HG03469 (cell line): ENCODE measurements around the gene MFGE8.

Source experiments
- ATAC-seq: cut with Tn5 transposase; IDR thresholded peaks from one replicate; pipeline ENCODE4 v1.9.1; 2021; ENCODE audit warnings: mild to moderate bottlenecking, moderate library complexity, moderate number of reproducible peaks; ENCODE audit not compliant: unreplicated experiment

MFGE8 gene

DNA sequence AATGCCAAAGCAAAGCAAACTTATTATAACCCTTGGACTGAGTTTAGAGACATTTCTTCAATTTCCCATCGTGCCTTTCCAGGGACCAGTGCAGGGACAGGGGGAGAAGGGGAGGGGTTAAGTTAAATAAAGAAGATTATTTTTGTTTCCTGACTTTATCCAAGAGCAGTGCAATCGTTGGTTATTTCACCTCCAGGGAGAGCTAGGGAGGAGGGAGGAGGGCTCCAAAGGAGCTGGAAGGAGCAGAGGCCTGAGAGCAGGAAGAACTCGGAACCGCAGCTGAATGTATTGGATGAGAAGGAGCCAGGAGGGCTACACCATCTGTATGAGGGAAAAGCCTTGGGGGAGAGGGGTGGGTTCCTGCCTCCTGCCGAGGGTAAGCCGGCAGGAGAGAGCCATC lies 38.5 kb downstream of the MFGE8 start:
- ATAC-seq: no peak

GRCh38 chr15:88874275-88874674 lies 38.9 kb downstream of the MFGE8 start:
- no peak for ATAC-seq

DNA sequence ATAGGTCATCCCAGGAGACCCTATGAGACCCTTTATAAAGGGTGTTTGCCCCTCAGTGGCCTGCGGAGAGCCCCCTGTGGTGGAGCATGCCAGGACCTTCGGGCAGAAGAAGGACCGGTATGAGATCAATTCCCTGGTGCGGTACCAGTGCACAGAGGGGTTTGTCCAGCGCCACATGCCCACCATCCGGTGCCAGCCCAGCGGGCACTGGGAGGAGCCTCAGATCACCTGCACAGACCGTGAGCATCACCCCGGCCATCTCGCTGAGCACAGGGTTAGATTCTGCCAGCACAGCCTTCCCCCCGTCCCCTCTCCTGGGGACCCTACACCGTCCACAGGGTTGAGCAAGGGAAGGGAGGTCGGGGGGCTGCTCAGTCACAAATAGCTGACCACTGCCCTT lies 39.4 kb downstream of the MFGE8 start:
- no peak for ATAC-seq

DNA sequence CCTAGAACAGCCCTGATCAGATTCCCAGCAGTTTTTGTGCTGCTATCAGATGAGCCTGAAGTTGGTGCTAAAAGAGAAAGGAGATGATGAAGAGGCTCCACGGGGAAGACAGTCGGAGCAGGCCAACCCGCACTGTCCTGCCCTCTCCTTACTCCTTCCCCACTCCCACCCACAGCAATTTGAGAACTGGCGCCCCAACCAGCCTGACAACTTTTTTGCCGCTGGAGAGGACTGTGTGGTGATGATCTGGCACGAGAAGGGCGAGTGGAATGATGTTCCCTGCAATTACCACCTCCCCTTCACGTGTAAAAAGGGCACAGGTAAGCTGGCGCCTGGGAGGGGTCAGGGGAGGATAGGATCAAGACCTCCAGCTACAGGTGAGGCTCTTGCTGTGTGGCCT lies 40.5 kb downstream of the MFGE8 start:
- ATAC-seq: no peak

- ATAC-seq: no peak
Observed at GRCh38 chr15:88872106-88872505, 41.1 kb downstream of the MFGE8 start.

DNA sequence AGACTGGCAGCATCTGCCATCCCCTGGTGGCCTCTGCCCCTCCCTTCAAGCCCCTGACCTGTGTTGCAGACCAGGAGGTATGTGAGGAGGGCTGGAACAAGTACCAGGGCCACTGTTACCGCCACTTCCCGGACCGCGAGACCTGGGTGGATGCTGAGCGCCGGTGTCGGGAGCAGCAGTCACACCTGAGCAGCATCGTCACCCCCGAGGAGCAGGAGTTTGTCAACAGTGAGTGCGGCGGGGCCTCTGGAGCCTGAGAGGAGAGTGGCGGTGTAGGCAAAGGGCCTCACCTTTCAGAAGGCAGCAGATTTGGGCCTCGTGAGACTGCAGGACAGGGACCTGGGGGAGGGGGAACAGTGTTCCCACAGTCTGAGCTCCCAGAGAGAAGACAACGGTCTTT lies 41.9 kb downstream of the MFGE8 start:
- ATAC-seq: no peak

DNA sequence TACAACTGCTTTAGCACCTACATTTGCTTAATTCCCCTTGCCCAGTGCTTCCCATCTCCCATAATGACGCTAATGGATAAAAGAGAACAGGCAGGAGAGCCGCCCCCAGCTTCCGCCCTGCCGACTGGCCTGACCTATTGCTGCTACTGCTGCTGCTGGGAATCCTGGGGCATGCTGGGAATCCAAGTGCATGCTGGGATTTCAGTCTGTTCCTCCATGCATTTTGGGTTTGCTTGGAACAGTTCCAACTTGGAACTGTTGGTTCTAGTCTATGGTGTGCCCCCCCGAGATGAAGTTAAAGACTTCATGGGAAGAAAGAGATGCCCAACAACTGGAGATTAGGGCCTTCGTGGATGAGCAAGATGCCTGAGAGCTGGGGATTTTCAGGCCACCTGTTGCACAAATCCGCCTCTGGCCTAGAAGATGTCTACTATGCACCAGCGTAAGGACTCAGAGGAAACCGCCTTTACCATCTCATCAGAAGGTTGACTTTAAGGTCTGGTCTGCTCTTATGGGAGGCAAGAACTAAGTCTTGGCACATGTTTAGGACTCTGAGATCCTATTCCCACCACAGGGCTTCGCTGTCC lies 46.8 kb downstream of the MFGE8 start:
- no peak for ATAC-seq

DNA sequence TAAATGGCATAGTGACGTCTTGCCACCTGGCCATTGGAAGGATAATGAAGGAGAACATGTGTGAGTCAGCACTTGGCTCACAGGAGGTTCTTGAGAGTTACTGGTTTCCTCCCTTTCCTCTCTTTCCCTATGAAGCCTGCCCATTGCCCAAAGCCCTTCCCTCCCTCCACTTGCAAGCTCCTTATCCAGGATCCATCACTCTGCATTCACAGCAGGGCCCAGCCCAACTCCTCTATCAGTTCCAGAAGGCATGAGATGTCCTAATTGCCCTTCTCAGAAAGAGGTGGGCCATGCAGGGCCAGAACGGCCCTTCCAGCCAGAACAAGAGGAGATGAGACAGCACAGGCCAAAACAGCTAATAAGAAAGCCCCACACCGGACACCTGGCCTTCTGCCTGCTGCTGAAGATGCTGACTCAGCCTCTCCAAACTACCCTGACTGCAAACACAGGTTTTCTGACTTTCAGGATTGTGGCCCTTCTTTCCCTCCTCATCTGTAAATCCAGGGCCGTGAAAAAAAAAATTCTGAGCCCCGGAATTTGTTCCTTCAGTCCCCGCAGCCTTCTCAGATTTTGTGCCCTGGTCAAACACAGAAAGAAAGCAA lies 47.6 kb downstream of the MFGE8 start:
- no peak for ATAC-seq

DNA sequence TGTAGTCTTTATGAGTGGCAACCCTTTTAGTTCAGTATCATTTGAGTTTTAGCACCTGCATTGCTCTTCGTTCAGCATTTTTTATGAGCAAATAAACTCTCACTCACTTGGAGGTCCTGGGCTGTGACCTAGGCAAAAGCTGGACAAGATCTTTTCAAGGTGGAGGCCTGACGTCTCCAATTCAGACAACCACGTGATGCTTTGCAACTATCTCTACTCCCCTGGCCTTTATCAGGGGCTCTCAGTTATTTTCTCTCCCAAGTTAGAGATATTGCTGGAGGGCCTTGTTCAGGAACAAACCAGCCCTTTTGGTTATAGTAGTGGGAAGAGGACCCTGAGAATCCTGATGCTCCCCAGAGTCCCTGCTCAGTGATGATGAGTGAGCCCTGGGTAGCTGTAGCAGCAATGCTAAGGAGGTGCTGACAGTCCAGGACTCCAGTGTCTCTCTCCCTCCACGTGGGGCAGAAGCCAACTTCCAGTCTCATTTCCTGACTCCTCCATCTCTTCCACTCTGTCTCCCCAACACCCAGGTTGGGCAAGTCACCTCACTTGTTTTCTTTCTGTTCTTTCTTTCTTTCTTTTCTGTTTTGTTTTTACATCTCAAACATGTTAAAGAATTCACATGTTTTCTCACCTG lies 48.2 kb downstream of the MFGE8 start:
- no peak for ATAC-seq

GRCh38 chr15:88863412-88863811 lies 49.8 kb downstream of the MFGE8 start:
- no peak for ATAC-seq

DNA sequence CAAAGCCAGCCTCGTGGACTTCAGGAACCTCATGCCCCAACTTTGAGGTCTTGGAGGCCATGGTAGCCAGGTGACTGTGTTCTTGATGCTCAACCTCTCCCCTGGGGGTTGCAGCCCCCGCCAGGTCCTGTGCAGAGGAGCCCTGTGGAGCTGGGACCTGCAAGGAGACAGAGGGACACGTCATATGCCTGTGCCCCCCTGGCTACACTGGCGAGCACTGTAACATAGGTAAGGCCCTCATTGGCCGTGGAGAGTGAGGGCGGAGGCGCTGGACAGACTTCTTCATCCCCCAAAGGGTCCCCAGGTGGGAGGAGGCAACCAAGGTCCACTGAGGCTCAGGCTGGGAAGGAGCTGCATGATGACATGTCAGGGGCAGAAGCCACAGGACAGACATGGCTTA lies 53.0 kb downstream of the MFGE8 start:
- no peak for ATAC-seq

DNA sequence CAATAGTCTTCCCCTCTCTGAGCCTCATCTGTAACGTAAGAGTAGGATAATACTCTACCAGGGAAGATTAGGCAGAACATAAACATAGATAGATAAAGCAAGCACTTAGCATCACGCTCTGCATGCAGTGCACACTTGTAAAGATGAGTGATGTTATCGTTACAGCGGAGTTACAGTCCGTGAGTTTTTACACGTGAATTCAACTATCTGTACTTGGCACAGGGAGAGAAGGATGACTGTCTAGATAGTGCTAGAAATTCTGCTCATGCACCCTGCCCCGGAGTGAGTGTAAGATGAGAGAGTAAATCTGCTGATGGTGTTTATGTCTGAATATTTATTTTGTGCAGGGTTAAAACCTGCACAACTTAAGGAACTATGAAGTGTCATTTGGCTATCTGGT lies 53.6 kb downstream of the MFGE8 start:
- ATAC-seq: no peak

- ATAC-seq: no peak
Observed at GRCh38 chr15:88858934-88859333, 54.2 kb downstream of the MFGE8 start.

DNA sequence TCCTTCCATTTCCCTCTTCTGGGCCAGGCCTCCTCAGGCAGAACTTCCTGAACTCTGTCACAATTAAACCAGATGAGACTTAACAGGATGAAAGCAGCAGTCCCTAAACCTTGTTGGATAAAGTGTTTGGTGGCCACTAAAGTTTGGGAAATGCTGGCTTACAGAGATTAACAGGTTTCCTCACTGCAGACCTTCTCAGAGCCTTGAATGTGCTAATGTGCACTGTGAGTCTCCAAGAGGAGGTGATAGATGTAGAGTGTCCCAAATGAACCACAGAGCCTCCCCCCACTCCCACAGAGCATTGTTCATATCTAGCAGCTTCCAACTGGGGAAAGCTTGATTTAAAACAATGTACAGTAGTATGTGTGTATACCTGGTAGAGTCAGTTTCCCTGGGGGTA lies 60.7 kb downstream of the MFGE8 start:
- ATAC-seq: no peak

GRCh38 chr15:88849376-88850072 lies 63.7 kb downstream of the MFGE8 start:
- ATAC-seq: no peak
